Fibroblast of the aortic adventitia (primary cell): ENCODE data around the gene GRAMD1C. TPM values are rescaled to one million over a fixed set of nuclear protein-coding genes. Genes with fewer than 3 reads are reported as not detected.

Source experiments
- DNase-seq: peaks from one replicate; pipeline ENCODE4 v3.0.0-alpha.2; 2010; ENCODE audit warnings: low read depth
- H3K4me3 ChIP-seq: 2 replicates; pipeline ENCODE4 v1.5.1; 2011; ENCODE audit warnings: low read depth, mild to moderate bottlenecking, control low read depth, low read length, moderate library complexity
- total RNA-seq: library from RNA; depleted of rRNA; stranded (reverse); fragments of >200 nt; gene quantifications from 2 replicates; pipeline ENCODE4 v1.2.3, GENCODE V29; 2012; ENCODE audit warnings: low replicate concordance
- TF ChIP-seq, protein P1 (sequence below): IDR thresholded peaks from 2 replicates; pipeline ENCODE4 v1.5.1; 2011; ENCODE audit warnings: mild to moderate bottlenecking, low read length, control low read depth, inconsistent platforms; ENCODE audit not compliant: insufficient read depth

Gene GRAMD1C
- total RNA-seq, 1 donor = 12.1 TPM

GRCh38 chr3:113852506-113852905 lies 13.9 kb downstream of the GRAMD1C start:
- DNase-seq = no peak
- TF ChIP-seq, protein P1, sequence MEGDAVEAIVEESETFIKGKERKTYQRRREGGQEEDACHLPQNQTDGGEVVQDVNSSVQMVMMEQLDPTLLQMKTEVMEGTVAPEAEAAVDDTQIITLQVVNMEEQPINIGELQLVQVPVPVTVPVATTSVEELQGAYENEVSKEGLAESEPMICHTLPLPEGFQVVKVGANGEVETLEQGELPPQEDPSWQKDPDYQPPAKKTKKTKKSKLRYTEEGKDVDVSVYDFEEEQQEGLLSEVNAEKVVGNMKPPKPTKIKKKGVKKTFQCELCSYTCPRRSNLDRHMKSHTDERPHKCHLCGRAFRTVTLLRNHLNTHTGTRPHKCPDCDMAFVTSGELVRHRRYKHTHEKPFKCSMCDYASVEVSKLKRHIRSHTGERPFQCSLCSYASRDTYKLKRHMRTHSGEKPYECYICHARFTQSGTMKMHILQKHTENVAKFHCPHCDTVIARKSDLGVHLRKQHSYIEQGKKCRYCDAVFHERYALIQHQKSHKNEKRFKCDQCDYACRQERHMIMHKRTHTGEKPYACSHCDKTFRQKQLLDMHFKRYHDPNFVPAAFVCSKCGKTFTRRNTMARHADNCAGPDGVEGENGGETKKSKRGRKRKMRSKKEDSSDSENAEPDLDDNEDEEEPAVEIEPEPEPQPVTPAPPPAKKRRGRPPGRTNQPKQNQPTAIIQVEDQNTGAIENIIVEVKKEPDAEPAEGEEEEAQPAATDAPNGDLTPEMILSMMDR = no peak
- H3K4me3 ChIP-seq = no peak overlapping the region

DNA sequence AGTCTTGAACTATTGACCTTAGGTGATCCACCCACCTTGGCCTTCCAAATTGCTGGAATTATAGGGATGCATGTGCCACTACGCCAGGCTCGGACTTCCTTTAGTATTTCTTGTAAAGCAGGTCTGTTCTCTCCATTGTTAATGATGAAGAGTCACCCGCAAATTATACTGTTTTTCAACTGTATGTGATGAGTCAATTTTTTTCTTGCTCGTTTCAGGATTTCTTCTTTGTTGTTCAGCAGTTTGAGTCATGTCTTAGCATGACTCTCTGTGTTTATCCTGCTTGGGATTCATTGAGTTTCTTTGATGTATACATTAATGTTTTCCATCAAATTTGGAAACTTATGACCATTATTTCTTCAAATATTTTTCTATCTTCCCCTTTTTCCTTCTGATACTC lies 28.9 kb downstream of the GRAMD1C start:
- peak; percentile 60 for DNase-seq
- TF ChIP-seq, protein P1 = no peak
- no peak overlapping the region for H3K4me3 ChIP-seq

DNA sequence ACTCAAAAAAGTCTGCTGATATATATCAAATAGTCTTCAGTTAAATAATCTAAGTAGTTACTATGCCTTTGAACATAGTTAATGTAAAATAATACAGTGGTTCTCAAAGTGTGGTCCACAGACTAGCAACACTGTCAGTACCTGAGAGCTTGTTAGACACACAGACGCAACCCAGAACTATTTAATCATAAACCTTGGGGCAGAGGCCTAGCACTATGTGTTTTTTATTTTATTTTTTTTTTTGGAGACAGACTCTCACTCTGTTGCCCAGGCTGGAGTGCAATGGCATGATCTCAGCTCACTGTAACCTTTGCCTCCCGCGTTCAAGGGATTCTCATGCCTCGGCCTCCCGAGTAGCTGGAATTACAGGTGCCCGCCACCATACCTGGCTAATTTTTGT lies 34.7 kb downstream of the GRAMD1C start:
- TF ChIP-seq, protein P1 = no peak

DNA sequence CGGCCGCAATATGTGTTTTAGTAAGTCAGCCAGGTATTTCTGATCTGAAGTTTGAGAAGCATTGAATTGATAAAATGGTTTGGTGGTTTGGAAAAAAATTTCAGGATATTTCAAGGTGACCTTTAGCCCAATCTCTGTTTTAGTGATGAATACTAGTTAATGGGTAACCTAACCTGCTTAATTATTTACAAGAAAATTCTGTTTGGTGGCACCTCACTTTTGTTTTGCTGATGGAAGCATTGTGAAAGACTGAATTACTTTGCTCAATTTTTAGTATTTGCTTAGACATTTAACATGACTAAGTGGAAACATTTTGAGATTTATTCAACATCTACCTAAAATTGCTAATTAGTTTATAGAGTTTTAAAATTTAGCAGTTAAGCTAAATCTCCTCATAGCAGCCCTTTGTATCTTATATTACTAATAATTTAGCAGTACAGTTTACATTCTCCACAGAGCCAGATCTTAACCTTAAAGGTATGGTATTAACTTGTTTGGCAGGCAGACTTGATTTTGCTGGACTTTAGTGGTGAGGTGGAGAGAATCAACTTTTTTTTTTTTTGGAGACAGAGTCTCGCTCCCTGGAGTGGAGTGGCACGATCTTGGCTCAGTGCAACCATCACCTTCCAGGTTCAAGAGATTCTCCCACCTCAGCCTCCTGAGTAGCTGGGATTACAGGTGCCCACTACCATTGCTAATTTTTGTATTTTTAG lies 35.4 kb downstream of the GRAMD1C start:
- TF ChIP-seq, protein P1 = no peak
- no peak overlapping the region for H3K4me3 ChIP-seq
- DNase-seq = no peak

More for the DNA sequence above, 34.7 kb downstream of the GRAMD1C start:
- H3K4me3 ChIP-seq = no peak overlapping the region
- no peak for DNase-seq

DNA sequence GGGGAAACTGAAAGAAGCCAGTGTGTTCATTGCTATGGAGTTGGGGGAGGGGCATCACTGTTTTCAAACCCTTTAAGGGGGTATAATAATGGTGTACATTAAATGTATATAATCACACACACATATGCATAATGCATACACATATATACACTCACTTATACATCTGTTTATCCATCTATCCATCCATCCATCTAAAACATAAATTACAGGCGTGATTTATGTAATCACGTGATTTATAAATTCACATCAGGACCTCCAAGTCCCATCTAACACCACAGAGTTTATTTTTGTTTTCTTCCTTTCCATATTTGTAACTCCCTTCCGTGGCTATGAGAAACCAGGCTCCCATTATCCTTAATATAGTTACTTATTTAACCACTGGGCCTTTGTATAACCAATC lies 39.8 kb downstream of the GRAMD1C start:
- TF ChIP-seq, protein P1 = no peak
- DNase-seq = no peak
- H3K4me3 ChIP-seq = no peak overlapping the region

DNA sequence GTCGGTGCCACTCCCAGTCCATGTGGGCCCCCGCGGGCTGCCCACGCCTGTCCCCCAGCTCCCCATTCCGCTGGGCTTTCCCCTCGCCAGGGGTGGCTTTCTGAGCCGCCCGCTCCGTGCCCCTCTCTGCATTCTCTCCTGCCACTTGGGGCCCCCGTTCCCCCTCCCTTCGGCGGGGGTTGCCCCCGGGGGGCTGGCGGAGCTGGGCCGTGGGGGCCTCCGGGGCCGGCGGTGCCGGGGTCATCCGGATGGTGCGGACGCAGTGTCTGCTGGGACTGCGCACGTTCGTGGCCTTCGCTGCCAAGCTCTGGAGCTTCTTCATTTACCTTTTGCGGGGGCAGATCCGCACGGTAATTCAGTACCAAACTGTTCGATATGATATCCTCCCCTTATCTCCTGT lies 46.5 kb downstream of the GRAMD1C start:
- TF ChIP-seq, protein P1 = no peak
- no peak for DNase-seq
- H3K4me3 ChIP-seq = no peak overlapping the region
